Neural cell (in vitro differentiated cells): ENCODE results near the gene BCL2A1. TPM values are rescaled to one million over a fixed set of nuclear protein-coding genes. Genes with fewer than 3 reads are reported as not detected.

ENCODE experiments used
- H2AFZ ChIP-seq: fragments of 200-600, 300-800 bp; sonication (generic), shearing (Covaris generic); 2 replicates; pipeline ENCODE4 v1.6.0; 2014; ENCODE audit warnings: low read depth, mild to moderate bottlenecking, antibody characterized with exemption, low read length, moderate library complexity
- H3F3A ChIP-seq: fragments of 200-600 bp; shearing (Covaris generic); 2 replicates; pipeline ENCODE4 v1.6.1; 2016; ENCODE audit warnings: mild to moderate bottlenecking, moderate library complexity, mixed read lengths, antibody characterized with exemption, low read length; ENCODE audit not compliant: insufficient read depth, poor library complexity, severe bottlenecking
- H3K27ac ChIP-seq: fragments of 200-600, 300-800 bp; sonication (generic), shearing (Covaris generic); 2 replicates; pipeline ENCODE4 v1.5.1; 2014; ENCODE audit warnings: mild to moderate bottlenecking, low read length, moderate library complexity
- H3K27me3 ChIP-seq: fragments of 300-800, 200-600 bp; sonication (generic), shearing (Covaris generic); 2 replicates; pipeline ENCODE4 v1.6.0; 2014; ENCODE audit warnings: mild to moderate bottlenecking, low read depth, low read length, moderate library complexity; ENCODE audit not compliant: insufficient read depth
- H3K36me3 ChIP-seq: fragments of 300-800, 200-600 bp; sonication (generic), shearing (Covaris generic); 2 replicates; pipeline ENCODE4 v1.5.1; 2014; ENCODE audit warnings: mild to moderate bottlenecking, antibody characterized with exemption, low read length, moderate library complexity; ENCODE audit not compliant: insufficient read depth
- H3K4me2 ChIP-seq: fragments of 300-800, 200-600 bp; sonication (generic), shearing (Covaris generic); 2 replicates; pipeline ENCODE4 v1.6.0; 2014; ENCODE audit warnings: mild to moderate bottlenecking, low read length
- H3K4me3 ChIP-seq: fragments of 300-800, 200-600 bp; sonication (generic), shearing (Covaris generic); 2 replicates; pipeline ENCODE4 v1.5.1; 2014; ENCODE audit warnings: mild to moderate bottlenecking, low read length, moderate library complexity
- H3K79me2 ChIP-seq: fragments of 200-600 bp; shearing (Covaris generic); replicated peaks from 2 replicates; pipeline ENCODE4 v1.6.0; 2014; ENCODE audit warnings: mild to moderate bottlenecking, low read length, moderate library complexity; ENCODE audit not compliant: insufficient read depth
- H3K9ac ChIP-seq: fragments of 300-800, 200-600 bp; sonication (generic), shearing (Covaris generic); 2 replicates; pipeline ENCODE4 v1.6.1; 2016; ENCODE audit warnings: mild to moderate bottlenecking, low read length, mixed read lengths
- H3K9me2 ChIP-seq: fragments of 200-600 bp; shearing (Covaris generic); 2 replicates; pipeline ENCODE4 v1.6.1; 2016; ENCODE audit warnings: mild to moderate bottlenecking, low read length, mixed read lengths; ENCODE audit not compliant: insufficient read depth
- H3K9me3 ChIP-seq: fragments of 200-600, 300-800 bp; sonication (generic), shearing (Covaris generic); 2 replicates; pipeline ENCODE4 v1.6.1; 2016; ENCODE audit warnings: mild to moderate bottlenecking, mixed run types, low read length, moderate library complexity, mixed read lengths
- H4K20me1 ChIP-seq: fragments of 200-600 bp; shearing (Covaris generic); 2 replicates; pipeline ENCODE4 v1.6.1; 2016; ENCODE audit warnings: mild to moderate bottlenecking, mixed run types; ENCODE audit not compliant: insufficient read depth
- EP300 ChIP-seq: fragments of 450-650 bp; conservative IDR thresholded peaks from 2 replicates; pipeline ENCODE4 v1.6.1; 2014; ENCODE audit warnings: antibody characterized with exemption, mild to moderate bottlenecking, moderate library complexity; ENCODE audit not compliant: poor library complexity, severe bottlenecking
- EZH2 ChIP-seq: fragments of 200-600, 300-800 bp; shearing (Covaris generic), sonication (generic); IDR thresholded peaks from 2 replicates; pipeline ENCODE4 v1.6.1; 2014; ENCODE audit warnings: antibody characterized with exemption, low read length, borderline replicate concordance, mild to moderate bottlenecking; ENCODE audit not compliant: insufficient read depth, poor library complexity, severe bottlenecking
- MXI1 ChIP-seq: fragments of 450-650 bp; conservative IDR thresholded peaks from 2 replicates; pipeline ENCODE4 v1.6.1; 2014; ENCODE audit warnings: antibody characterized with exemption, mild to moderate bottlenecking; ENCODE audit not compliant: poor library complexity, severe bottlenecking
- POLR2AphosphoS5 ChIP-seq: IDR thresholded peaks from 2 replicates; pipeline ENCODE4 v1.6.1; 2012
- RAD21 ChIP-seq: fragments of 450-650 bp; conservative IDR thresholded peaks from 2 replicates; pipeline ENCODE4 v1.6.1; 2014; ENCODE audit warnings: antibody characterized with exemption, mild to moderate bottlenecking, moderate library complexity
- SMC3 ChIP-seq: fragments of 450-650 bp; conservative IDR thresholded peaks from 2 replicates; pipeline ENCODE4 v1.6.1; 2014; ENCODE audit warnings: antibody characterized with exemption, mild to moderate bottlenecking, moderate library complexity; ENCODE audit not compliant: poor library complexity
- TAF1 ChIP-seq: IDR thresholded peaks from 2 replicates; pipeline ENCODE4 v1.6.1; 2012; ENCODE audit warnings: low read depth
- polyA plus RNA-seq: library from polyadenylated mRNA; depleted of rRNA; stranded (reverse); fragments of >200 nt; gene quantifications from 2 replicates; pipeline ENCODE4 v1.2.3, GENCODE V29; 2014
- TF ChIP-seq, protein P1 (sequence below): IDR thresholded peaks from 2 replicates; pipeline ENCODE4 v1.6.1; 2012; ENCODE audit warnings: borderline replicate concordance
- TF ChIP-seq, protein P2 (sequence below): fragments of 450-650 bp; IDR thresholded peaks from 2 replicates; pipeline ENCODE4 v1.5.1; 2014; ENCODE audit warnings: antibody characterized with exemption, mild to moderate bottlenecking, moderate library complexity; ENCODE audit not compliant: poor library complexity, severe bottlenecking

BCL2A1 gene
- polyA plus RNA-seq, 1 donor from 2014 or later: not detected

DNA sequence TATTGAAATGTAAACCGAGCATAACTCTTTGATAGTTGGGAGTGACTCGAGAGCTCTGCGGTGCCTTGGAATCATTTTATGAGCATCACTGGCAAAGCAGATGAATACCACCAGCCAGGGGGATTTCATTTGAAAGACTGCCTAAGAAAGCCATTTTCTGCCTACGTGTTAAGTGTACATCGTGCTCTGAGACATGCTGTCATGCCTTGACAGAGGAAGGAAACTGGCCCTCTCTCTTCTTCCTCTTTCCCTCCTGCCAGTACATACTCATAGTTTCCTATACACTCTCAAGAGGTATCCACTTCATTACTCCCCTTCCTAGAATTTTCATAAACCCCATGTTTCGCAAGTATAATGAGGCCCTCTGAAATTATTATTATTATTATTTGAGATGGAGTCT, 8.8 kb downstream of the BCL2A1 start:
- Histone ChIP-seq H3K4me3 (no peak overlapping the region), H3K9ac (no peak overlapping the region), H3K4me2 (no peak overlapping the region), H3K27me3 (no peaks in the 10 kb centered on the region), H3F3A (no peaks in the 10 kb centered on the region), H4K20me1 (no peaks in the 10 kb centered on the region), H3K9me3 (no peaks in the 10 kb centered on the region), H3K36me3 (no peaks in the 10 kb centered on the region), H3K9me2 (no peaks in the 10 kb centered on the region), H3K27ac (no peak overlapping the region), H2AFZ (no peak overlapping the region), H3K79me2 (no peaks in the 10 kb centered on the region)
- TF ChIP-seq RAD21: no peak
- TF ChIP-seq EP300: no peak
- no peak for TF ChIP-seq SMC3
- no peak for TF ChIP-seq EZH2

GRCh38 chr15:79960502-79961212, 10.3 kb downstream of the BCL2A1 start:
- no peak overlapping the region for H2AFZ ChIP-seq
- no peaks in the 10 kb centered on the region for H3K27me3 ChIP-seq
- H3K4me3 ChIP-seq: no peak overlapping the region
- no peak overlapping the region for H3K9ac ChIP-seq
- TF ChIP-seq EP300: no peak
- TF ChIP-seq, protein P1, sequence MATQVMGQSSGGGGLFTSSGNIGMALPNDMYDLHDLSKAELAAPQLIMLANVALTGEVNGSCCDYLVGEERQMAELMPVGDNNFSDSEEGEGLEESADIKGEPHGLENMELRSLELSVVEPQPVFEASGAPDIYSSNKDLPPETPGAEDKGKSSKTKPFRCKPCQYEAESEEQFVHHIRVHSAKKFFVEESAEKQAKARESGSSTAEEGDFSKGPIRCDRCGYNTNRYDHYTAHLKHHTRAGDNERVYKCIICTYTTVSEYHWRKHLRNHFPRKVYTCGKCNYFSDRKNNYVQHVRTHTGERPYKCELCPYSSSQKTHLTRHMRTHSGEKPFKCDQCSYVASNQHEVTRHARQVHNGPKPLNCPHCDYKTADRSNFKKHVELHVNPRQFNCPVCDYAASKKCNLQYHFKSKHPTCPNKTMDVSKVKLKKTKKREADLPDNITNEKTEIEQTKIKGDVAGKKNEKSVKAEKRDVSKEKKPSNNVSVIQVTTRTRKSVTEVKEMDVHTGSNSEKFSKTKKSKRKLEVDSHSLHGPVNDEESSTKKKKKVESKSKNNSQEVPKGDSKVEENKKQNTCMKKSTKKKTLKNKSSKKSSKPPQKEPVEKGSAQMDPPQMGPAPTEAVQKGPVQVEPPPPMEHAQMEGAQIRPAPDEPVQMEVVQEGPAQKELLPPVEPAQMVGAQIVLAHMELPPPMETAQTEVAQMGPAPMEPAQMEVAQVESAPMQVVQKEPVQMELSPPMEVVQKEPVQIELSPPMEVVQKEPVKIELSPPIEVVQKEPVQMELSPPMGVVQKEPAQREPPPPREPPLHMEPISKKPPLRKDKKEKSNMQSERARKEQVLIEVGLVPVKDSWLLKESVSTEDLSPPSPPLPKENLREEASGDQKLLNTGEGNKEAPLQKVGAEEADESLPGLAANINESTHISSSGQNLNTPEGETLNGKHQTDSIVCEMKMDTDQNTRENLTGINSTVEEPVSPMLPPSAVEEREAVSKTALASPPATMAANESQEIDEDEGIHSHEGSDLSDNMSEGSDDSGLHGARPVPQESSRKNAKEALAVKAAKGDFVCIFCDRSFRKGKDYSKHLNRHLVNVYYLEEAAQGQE: no peak
- TF ChIP-seq EZH2: no peak
- no peak for TF ChIP-seq POLR2AphosphoS5
- TF ChIP-seq, protein P2, sequence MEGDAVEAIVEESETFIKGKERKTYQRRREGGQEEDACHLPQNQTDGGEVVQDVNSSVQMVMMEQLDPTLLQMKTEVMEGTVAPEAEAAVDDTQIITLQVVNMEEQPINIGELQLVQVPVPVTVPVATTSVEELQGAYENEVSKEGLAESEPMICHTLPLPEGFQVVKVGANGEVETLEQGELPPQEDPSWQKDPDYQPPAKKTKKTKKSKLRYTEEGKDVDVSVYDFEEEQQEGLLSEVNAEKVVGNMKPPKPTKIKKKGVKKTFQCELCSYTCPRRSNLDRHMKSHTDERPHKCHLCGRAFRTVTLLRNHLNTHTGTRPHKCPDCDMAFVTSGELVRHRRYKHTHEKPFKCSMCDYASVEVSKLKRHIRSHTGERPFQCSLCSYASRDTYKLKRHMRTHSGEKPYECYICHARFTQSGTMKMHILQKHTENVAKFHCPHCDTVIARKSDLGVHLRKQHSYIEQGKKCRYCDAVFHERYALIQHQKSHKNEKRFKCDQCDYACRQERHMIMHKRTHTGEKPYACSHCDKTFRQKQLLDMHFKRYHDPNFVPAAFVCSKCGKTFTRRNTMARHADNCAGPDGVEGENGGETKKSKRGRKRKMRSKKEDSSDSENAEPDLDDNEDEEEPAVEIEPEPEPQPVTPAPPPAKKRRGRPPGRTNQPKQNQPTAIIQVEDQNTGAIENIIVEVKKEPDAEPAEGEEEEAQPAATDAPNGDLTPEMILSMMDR: no peak
- TF ChIP-seq MXI1: no peak
- no peak for TF ChIP-seq TAF1
- TF ChIP-seq RAD21: no peak
- TF ChIP-seq SMC3: no peak
- H3K27ac ChIP-seq: no peak overlapping the region
- H4K20me1 ChIP-seq: no peaks in the 10 kb centered on the region
- H3F3A ChIP-seq: no peaks in the 10 kb centered on the region
- no peaks in the 10 kb centered on the region for H3K36me3 ChIP-seq
- H3K79me2 ChIP-seq: no peaks in the 10 kb centered on the region
- H3K9me3 ChIP-seq: no peaks in the 10 kb centered on the region
- no peak overlapping the region for H3K4me2 ChIP-seq
- no peaks in the 10 kb centered on the region for H3K9me2 ChIP-seq
